Bronchial epithelial cell (primary cell): Measurements from ENCODE around the gene PTBP3. TPM values are rescaled to one million over a fixed set of nuclear protein-coding genes. Genes with fewer than 3 reads are reported as not detected.

Experiments
- DNase-seq: peaks from one replicate; pipeline ENCODE4 v3.0.0-alpha.2; 2010; ENCODE audit warnings: low read depth
- FAIRE-seq: peaks from 2 replicates; lab custom pipeline; 2011; peaks lifted over from hg19 to GRCh38; lab: Jason Lieb, UNC
- H3K27me3 ChIP-seq: 2 replicates; pipeline ENCODE4 v1.5.1; 2011; ENCODE audit warnings: low read length; ENCODE audit not compliant: control insufficient read depth, insufficient read depth
- H3K36me3 ChIP-seq: 2 replicates; pipeline ENCODE4 v1.5.1; 2011; ENCODE audit warnings: low read length; ENCODE audit not compliant: control insufficient read depth, insufficient read depth
- H3K4me3 ChIP-seq: 2 replicates; pipeline ENCODE4 v1.5.1; 2011; ENCODE audit warnings: mild to moderate bottlenecking, low read depth, low read length, control low read depth
- CTCF ChIP-seq: IDR thresholded peaks from 2 replicates; pipeline ENCODE4 v1.5.1; 2011; ENCODE audit warnings: mild to moderate bottlenecking, moderate library complexity, low read length, control low read depth, inconsistent platforms; ENCODE audit not compliant: insufficient read depth, severe bottlenecking
- total RNA-seq: library from RNA; depleted of rRNA; stranded (reverse); fragments of >200 nt; gene quantifications from 2 replicates; pipeline ENCODE4 v1.2.1, GENCODE V29; 2014

PTBP3 gene
- 56.2 and 62.4 TPM in 2 replicates for total RNA-seq

GRCh38 chr9:112332977-112333638 is at the start of gene PTBP3:
Gene PTBP3, minus strand, starts transcription at chr9:112333619. Its CDS starts 35,754 bp downstream, at chr9:112297865.
- no peaks in the 10 kb centered on the region for H3K36me3 ChIP-seq
- no peak for FAIRE-seq
- H3K27me3 ChIP-seq = no peaks in the 10 kb centered on the region
- H3K4me3 ChIP-seq = peak within 1 kb of the TSS; percentile 87
- TF ChIP-seq CTCF = no peak
- peak; percentile 49 for DNase-seq

- no peaks in the 10 kb centered on the region for H3K36me3 ChIP-seq
- no peak overlapping the region for H3K4me3 ChIP-seq
- no peak for TF ChIP-seq CTCF
- no peaks in the 10 kb centered on the region for H3K27me3 ChIP-seq
- no peak for DNase-seq
- no peak for FAIRE-seq
Measured at GRCh38 chr9:112382501-112383364, 49.3 kb upstream of the PTBP3 start.

GRCh38 chr9:112382066-112382465 is 48.6 kb upstream of the PTBP3 start:
- TF ChIP-seq CTCF = no peak

GRCh38 chr9:112380825-112381221 is 47.4 kb upstream of the PTBP3 start:
- H3K4me3 ChIP-seq = peak overlapping the region; percentile 84
- DNase-seq = peak; percentile 34

More at GRCh38 chr9:112382066-112382465, 48.6 kb upstream of the PTBP3 start:
- DNase-seq (no peak), FAIRE-seq (no peak)
- Histone ChIP-seq H3K4me3 (no peak overlapping the region), H3K27me3 (no peaks in the 10 kb centered on the region), H3K36me3 (no peaks in the 10 kb centered on the region)

GRCh38 chr9:112380102-112380824 is 46.8 kb upstream of the PTBP3 start, which contains the start of gene HSDL2:
Gene HSDL2, plus strand, starts transcription at chr9:112380108. Its CDS starts 56 bp downstream, at chr9:112380164.
- no peak for TF ChIP-seq CTCF
- no peak for FAIRE-seq
- peak; percentile 25 for DNase-seq
- no peaks in the 10 kb centered on the region for H3K27me3 ChIP-seq
- H3K4me3 ChIP-seq = peak within 1 kb of the TSS; percentile 84
- H3K36me3 ChIP-seq = no peaks in the 10 kb centered on the region

More at GRCh38 chr9:112380825-112381221, 47.4 kb upstream of the PTBP3 start:
- H3K36me3 ChIP-seq = no peaks in the 10 kb centered on the region
- no peak for FAIRE-seq
- no peaks in the 10 kb centered on the region for H3K27me3 ChIP-seq
- no peak for TF ChIP-seq CTCF
